ENCODE measurements around the gene SPATA24.

Gene SPATA24

DNA sequence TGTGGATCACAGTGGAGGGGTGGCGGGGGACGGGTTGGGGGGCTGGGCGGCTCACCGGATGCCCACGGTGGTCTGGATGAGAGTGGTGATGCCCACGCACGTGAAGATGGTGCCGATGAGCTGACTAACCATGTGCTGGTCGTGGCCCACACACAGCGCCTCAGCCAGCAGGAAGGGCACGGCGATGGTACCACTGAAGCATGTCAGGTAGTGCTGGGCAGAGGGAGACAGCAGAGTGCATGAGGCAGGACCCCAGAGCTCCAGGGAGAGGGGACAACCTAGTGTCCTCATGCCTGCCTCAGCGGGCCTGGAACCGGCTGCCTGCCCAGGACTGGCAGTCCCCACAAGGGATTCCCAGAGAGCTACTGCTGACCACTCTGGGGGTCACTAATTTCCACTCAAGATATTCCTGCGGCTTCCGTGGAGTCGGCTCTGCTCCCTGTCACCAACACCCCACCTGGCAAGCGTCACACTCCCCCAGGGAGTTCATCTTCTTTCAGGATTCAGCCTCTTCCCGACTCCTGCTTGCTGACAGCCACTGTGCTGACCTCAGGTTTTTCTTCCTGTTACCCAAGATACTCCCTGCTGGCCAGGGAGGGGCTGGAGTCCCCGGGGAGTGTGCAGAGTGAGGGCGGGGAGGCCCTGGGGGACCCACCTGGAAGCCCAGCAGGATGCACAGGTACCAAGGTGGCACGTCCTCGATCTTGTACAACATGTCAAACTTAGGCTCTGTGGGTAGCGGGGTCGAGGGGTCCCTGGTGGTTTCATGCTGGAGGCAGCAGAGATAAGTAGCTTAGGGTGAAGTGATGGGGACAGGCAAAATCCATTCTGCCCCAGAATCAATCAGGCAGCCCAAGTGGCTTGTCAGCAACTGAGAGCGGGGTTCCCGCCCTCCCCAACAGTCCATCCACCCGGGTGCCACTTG, 21.8 kb downstream of the SPATA24 start:
- TF ChIP-seq, protein P1, sequence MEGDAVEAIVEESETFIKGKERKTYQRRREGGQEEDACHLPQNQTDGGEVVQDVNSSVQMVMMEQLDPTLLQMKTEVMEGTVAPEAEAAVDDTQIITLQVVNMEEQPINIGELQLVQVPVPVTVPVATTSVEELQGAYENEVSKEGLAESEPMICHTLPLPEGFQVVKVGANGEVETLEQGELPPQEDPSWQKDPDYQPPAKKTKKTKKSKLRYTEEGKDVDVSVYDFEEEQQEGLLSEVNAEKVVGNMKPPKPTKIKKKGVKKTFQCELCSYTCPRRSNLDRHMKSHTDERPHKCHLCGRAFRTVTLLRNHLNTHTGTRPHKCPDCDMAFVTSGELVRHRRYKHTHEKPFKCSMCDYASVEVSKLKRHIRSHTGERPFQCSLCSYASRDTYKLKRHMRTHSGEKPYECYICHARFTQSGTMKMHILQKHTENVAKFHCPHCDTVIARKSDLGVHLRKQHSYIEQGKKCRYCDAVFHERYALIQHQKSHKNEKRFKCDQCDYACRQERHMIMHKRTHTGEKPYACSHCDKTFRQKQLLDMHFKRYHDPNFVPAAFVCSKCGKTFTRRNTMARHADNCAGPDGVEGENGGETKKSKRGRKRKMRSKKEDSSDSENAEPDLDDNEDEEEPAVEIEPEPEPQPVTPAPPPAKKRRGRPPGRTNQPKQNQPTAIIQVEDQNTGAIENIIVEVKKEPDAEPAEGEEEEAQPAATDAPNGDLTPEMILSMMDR (IDR thresholded peaks at IDR 0.05; ENCODE audit: insufficient read depth, low read depth, low read length, missing control alignments) = no peak
- no peak overlapping the region for H3K4me3 ChIP-seq (ENCODE audit: low read length)
- DNase-seq (ENCODE audit: low read depth) = no peak

DNA sequence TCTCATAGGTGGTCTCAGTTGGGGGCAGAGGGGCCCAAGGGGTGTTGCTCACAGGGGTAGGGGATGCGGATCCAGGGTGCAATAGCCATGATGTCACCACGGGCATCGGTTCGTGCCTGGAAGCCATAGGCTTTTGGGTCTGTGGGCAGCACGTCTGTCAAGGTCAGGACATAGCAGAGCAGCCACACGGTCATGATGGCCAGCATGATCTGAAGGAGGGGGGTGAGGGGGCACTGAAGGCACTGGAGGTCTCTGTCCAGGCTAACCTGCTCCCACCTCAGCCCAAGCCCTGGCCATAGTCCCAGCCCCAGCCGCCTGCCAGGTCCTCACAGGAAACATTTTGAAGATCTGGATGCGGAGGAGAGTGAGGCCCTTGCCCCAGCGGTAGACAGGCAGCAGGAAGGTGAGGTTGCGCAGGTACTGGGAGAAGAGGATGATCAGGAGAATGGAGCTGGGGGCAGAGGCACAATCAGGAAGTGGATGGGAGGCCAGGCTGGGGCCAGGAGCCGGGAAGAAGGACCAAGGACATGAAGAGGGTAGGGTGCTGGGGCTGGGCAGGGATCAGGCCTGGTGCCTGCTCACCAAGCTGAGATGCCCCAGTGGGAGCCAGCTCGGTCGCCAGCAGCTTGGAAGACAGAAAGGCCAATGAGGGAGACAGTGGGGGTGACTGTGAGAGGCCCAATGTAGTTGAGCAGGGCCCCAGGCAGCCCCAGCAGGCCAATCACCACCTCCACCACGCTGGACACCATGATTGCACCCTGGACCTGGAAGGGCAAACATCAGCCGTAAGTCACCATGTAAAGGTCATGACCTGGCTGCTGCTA, 24.1 kb downstream of the SPATA24 start:
- no peak overlapping the region for H3K4me3 ChIP-seq (ENCODE audit: low read length)

DNA sequence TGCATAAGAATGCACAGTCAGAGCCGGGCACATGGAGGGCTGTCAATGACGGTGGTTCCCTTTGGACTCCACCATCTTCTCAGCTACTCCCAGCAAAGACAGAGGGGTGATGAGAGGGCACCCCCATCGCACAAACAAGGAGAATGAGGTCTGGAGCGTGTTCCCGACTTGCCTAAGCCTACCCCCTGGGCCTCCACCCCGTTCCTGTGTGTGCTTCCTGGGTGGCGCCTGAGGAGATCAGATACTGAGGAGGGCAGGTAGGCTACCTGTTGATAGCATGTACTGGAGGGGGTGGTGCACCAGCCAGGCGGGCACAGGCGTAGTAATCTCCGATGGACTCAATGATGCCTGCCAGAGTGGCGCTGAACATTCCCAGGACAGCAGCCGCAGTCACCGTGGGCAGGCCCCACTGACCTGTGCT, 24.9 kb downstream of the SPATA24 start:
- no peak for DNase-seq (ENCODE audit: low read depth)
- H3K4me3 ChIP-seq (ENCODE audit: low read length) = no peak overlapping the region
- TF ChIP-seq, protein P1 (IDR thresholded peaks at IDR 0.05; ENCODE audit: insufficient read depth, low read depth, low read length, missing control alignments) = no peak

More for the DNA sequence above, 24.1 kb downstream of the SPATA24 start:
- TF ChIP-seq, protein P1 (IDR thresholded peaks at IDR 0.05; ENCODE audit: insufficient read depth, low read depth, low read length, missing control alignments) = no peak
- DNase-seq (ENCODE audit: low read depth) = no peak

DNA sequence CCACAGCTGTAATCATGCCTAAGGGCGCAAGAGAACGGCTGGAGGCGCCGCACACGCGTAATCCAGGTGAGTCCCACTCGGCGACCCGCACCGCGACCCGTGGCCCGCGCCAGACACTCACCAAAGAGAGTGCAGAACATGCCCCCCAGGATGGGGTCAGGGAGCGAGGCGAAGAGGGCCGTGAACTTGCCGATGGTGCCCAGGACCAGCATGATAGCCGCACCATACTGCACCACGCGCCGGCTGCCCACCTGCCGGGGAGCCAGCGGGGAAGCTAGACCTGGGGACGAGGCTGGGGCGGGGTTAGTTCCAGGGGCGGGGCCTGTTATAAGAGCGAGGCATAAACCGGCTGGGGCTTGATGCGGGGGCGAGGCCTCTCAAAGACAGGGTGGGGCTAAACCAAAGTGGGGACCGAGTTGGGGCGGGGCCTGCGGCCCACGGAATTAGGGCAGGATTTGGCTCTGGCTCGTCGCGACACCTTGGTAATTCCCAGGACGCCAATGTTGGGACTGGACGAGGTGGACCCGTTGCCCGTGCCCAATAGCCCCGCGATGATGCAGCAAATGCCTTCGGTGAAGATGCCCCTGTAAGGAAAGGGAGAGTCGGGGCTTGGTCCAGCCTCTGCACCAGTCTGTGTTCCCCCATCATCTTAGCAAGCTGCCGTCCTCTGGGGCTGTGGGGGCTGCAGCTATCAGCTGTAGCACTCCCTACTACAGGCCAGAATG, 25.6 kb downstream of the SPATA24 start:
- DNase-seq (ENCODE audit: low read depth) = no peak
- no peak overlapping the region for H3K4me3 ChIP-seq (ENCODE audit: low read length)
- TF ChIP-seq, protein P1 (IDR thresholded peaks at IDR 0.05; ENCODE audit: insufficient read depth, low read depth, low read length, missing control alignments) = no peak

DNA sequence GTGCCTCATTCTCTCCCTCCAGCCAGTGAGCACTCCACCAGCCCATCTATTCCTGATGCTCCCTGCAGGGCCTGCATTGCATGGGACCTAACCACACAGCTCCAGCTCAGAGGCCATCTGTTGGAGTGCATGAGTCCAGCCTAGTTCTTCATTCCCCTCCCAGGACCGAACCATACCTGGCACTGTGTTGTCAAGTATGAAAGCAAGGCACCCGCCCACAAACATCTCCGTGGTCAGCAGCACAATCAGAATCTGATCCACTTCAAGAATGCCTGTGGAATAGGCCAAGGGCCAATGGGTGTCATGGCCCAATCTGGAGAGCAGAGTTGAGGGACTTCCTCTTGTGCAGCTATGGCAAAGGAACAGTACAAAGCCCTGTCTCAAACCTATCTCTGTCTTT, 26.7 kb downstream of the SPATA24 start:
- H3K4me3 ChIP-seq (ENCODE audit: low read length) = no peak overlapping the region
- no peak for DNase-seq (ENCODE audit: low read depth)
- TF ChIP-seq, protein P1 (IDR thresholded peaks at IDR 0.05; ENCODE audit: insufficient read depth, low read depth, low read length, missing control alignments) = no peak

DNA sequence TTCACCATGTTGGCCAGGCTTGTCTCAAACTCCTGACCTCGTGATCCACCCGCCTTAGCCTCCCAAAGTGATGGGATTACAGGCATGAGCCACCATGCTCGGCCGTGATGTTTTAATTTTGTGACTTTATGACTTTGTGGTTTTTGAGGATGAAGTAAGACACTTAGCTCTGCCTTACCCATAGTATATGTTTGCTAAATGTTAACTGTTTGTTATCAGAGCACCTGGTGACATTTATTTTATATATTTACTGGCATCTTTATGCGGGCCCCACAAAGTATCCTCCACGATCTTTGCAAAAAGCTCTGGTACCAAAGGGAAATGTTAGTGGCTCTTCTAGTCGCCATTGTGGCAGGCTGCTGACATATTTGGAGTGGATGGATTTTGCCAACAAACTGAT, 27.5 kb downstream of the SPATA24 start:
- TF ChIP-seq, protein P1 (IDR thresholded peaks at IDR 0.05; ENCODE audit: insufficient read depth, low read depth, low read length, missing control alignments) = no peak
- H3K4me3 ChIP-seq (ENCODE audit: low read length) = no peak overlapping the region
- no peak for DNase-seq (ENCODE audit: low read depth)
